ENCODE data around the gene CXCL9.

The CXCL9 gene

DNA sequence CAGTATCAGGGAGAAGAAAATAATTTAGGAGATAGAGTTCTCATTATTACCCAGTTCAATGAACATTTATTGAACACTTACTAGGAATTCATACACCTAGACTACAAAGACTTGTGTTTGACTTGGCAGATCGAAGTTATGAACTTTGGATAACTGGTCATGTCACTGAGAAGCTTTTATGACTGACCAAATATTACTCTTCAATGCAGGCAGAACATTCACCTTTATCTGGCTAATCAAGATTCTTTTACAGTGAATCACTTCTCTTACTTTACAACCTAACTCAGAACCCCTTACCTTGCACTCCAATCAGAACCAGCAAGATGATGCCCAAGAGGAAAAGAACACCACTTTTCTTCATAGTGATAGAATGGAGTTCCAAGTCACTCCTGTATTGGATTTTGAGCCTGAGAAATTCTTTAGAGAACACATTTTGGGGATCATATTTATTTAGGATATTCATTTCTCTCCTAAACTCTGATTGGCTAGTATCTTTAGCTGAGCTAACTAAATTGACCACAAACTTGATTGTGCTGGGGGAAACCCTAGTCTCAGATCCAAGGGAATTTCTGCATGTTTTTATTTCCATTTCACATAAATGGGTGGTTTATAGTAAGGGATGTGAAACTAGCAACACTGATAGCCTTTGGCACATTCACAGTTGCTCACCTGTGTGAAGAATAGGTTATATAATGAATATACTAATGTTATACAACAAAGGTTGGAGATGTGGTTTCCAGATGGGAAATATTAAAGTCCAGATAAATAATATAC lies at the start of gene CXCL9:
Gene CXCL9 (minus strand): TSS at position 421 of the 774 bp plus-strand sequence. CDS start 60 bp downstream, at position 361.
- H3K9me3 ChIP-seq (replicated peaks; ENCODE audit: insufficient read depth, low read length): no peaks in the 10 kb centered on the region
- H3K9ac ChIP-seq (ENCODE audit: low read length): no peak within 1 kb of the TSS
- peaks cover 8% of the 10 kb centered on the region for H3K4me1 ChIP-seq (ENCODE audit: low read length)
- no peaks in the 10 kb centered on the region for H3K27me3 ChIP-seq (replicated peaks; ENCODE audit: insufficient read depth, low read length)
- no peaks in the 10 kb centered on the region for H4K20me1 ChIP-seq (ENCODE audit: insufficient read depth, low read length)
- no peaks in the 10 kb centered on the region for H3K36me3 ChIP-seq (replicated peaks; ENCODE audit: insufficient read depth, low read length)
- H3K4me3 ChIP-seq (ENCODE audit: low read length): no peak within 1 kb of the TSS
- no peaks in the 10 kb centered on the region for H3K79me2 ChIP-seq (ENCODE audit: low read length)
- H3K4me2 ChIP-seq (ENCODE audit: low read depth, low read length): no peak within 1 kb of the TSS
- H3K9me2 ChIP-seq (replicated peaks; ENCODE audit: insufficient read depth, low read length): no peaks in the 10 kb centered on the region
- no peak within 1 kb of the TSS for H3K27ac ChIP-seq (ENCODE audit: low read length)
- DNase-seq: no peak
- H2AFZ ChIP-seq (ENCODE audit: low read length): no peak within 1 kb of the TSS
- no peaks in the 10 kb centered on the region for H3F3A ChIP-seq (ENCODE audit: insufficient read depth, low read length)
- TF ChIP-seq, protein P1, sequence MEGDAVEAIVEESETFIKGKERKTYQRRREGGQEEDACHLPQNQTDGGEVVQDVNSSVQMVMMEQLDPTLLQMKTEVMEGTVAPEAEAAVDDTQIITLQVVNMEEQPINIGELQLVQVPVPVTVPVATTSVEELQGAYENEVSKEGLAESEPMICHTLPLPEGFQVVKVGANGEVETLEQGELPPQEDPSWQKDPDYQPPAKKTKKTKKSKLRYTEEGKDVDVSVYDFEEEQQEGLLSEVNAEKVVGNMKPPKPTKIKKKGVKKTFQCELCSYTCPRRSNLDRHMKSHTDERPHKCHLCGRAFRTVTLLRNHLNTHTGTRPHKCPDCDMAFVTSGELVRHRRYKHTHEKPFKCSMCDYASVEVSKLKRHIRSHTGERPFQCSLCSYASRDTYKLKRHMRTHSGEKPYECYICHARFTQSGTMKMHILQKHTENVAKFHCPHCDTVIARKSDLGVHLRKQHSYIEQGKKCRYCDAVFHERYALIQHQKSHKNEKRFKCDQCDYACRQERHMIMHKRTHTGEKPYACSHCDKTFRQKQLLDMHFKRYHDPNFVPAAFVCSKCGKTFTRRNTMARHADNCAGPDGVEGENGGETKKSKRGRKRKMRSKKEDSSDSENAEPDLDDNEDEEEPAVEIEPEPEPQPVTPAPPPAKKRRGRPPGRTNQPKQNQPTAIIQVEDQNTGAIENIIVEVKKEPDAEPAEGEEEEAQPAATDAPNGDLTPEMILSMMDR (IDR thresholded peaks at IDR 0.05; ENCODE audit: low read length): no peak
- TF ChIP-seq EZH2 (optimal IDR thresholded peaks at IDR 0.05; ENCODE audit: low read depth, low read length): no peak
- TF ChIP-seq EZH2phosphoT487 (IDR thresholded peaks at IDR 0.05; ENCODE audit: low read length): no peak

DNA sequence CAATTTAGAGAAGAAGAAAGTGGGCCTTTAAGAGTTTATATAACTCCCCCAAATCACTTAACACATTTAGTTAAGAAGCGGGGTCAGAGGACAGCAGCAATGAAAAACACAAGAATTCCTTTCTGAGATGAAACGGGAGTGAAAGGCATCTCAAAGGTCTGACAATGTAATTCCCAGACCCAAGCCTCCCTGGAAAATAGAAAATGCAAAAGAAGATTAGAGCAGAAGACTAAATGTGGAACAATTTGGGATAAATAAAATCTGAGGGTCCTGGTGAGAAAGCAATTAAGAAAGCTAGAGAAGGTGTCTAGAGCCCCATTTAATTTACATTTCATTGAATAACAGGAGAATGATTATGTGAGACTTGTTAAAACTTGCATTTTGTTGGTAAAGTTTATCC lies 48.1 kb upstream of the CXCL9 start:
- Histone ChIP-seq H3K27me3 (replicated peaks; ENCODE audit: insufficient read depth, low read length) (no peaks in the 10 kb centered on the region), H3K9me3 (replicated peaks; ENCODE audit: insufficient read depth, low read length) (no peaks in the 10 kb centered on the region), H3K4me2 (ENCODE audit: low read depth, low read length) (no peak overlapping the region), H4K20me1 (ENCODE audit: insufficient read depth, low read length) (no peaks in the 10 kb centered on the region), H3K27ac (ENCODE audit: low read length) (peak overlapping the region; percentile 37; the same call in 1 of the 2 replicates), H3K79me2 (ENCODE audit: low read length) (no peaks in the 10 kb centered on the region), H3F3A (ENCODE audit: insufficient read depth, low read length) (peaks cover 20% of the 10 kb centered on the region), H2AFZ (ENCODE audit: low read length) (no peak overlapping the region), H3K9ac (ENCODE audit: low read length) (no peak overlapping the region), H3K4me1 (ENCODE audit: low read length) (peaks cover 15% of the 10 kb centered on the region), H3K9me2 (replicated peaks; ENCODE audit: insufficient read depth, low read length) (no peaks in the 10 kb centered on the region), H3K4me3 (ENCODE audit: low read length) (no peak overlapping the region), H3K36me3 (replicated peaks; ENCODE audit: insufficient read depth, low read length) (no peaks in the 10 kb centered on the region)
- no peak for DNase-seq
- TF ChIP-seq, protein P1 (IDR thresholded peaks at IDR 0.05; ENCODE audit: low read length): no peak
- TF ChIP-seq EZH2phosphoT487 (IDR thresholded peaks at IDR 0.05; ENCODE audit: low read length): no peak
- TF ChIP-seq EZH2 (optimal IDR thresholded peaks at IDR 0.05; ENCODE audit: low read depth, low read length): no peak

DNA sequence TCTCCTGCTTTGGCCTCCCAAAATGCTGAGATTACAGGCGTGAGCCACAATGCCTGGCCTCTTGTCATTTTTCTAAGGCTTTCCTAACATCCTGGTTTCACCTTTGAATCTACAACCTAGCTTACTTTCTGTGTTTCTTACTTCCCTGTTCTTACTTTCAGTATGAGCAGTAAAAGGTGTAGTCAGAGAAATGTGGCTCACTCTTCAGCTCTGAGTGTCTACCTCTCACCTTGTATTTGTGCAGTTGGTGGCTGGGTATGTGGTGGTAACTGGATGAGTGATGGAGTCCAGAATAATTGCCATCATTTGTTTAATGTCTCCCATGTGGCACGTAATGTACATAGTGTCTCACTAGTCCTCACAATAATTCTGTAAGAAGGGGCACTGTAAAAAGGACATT lies 47.7 kb upstream of the CXCL9 start:
- Histone ChIP-seq H3K36me3 (replicated peaks; ENCODE audit: insufficient read depth, low read length) (no peaks in the 10 kb centered on the region), H3K4me2 (ENCODE audit: low read depth, low read length) (peak overlapping the region; percentile 17; the same call in 1 of the 2 replicates), H3K9me2 (replicated peaks; ENCODE audit: insufficient read depth, low read length) (no peaks in the 10 kb centered on the region), H3K9ac (ENCODE audit: low read length) (no peak overlapping the region), H2AFZ (ENCODE audit: low read length) (peak overlapping the region; percentile 15; the same call in 1 of the 2 replicates), H3K4me3 (ENCODE audit: low read length) (no peak overlapping the region), H3K79me2 (ENCODE audit: low read length) (no peaks in the 10 kb centered on the region), H3F3A (ENCODE audit: insufficient read depth, low read length) (peaks cover 20% of the 10 kb centered on the region), H3K27ac (ENCODE audit: low read length) (peak overlapping the region; percentile 37; the same call in 1 of the 2 replicates), H3K27me3 (replicated peaks; ENCODE audit: insufficient read depth, low read length) (no peaks in the 10 kb centered on the region), H3K4me1 (ENCODE audit: low read length) (peaks cover 15% of the 10 kb centered on the region), H4K20me1 (ENCODE audit: insufficient read depth, low read length) (no peaks in the 10 kb centered on the region), H3K9me3 (replicated peaks; ENCODE audit: insufficient read depth, low read length) (no peaks in the 10 kb centered on the region)
- TF ChIP-seq EZH2phosphoT487 (IDR thresholded peaks at IDR 0.05; ENCODE audit: low read length) (no peak), EZH2 (optimal IDR thresholded peaks at IDR 0.05; ENCODE audit: low read depth, low read length) (no peak)
- TF ChIP-seq, protein P1 (IDR thresholded peaks at IDR 0.05; ENCODE audit: low read length): no peak
- DNase-seq: peak; percentile 68

Data from MM.1S (cell line).